Kidney (tissue), 14 donors: ENCODE results near the gene LSM12. TPM values are rescaled to one million over a fixed set of nuclear protein-coding genes. Genes with fewer than 3 reads are reported as not detected.
"Not testable (repeated sequence)": the region's sequence is repeated elsewhere in the genome, so short reads cannot be mapped to it uniquely, and the experiment has no call there.

ENCODE experiments used
- DNase-seq, 5 donors: peaks; one replicate each; pipeline ENCODE4 v3.0.0-alpha.2; 2013 to 2020
- FAIRE-seq: peaks from 2 replicates; lab custom pipeline; 2012; peaks lifted over from hg19 to GRCh38; lab: Jason Lieb, UNC
- H3K27ac ChIP-seq, 2 donors: one replicate each; pipeline ENCODE4 v1.7.0; 2013; ENCODE audit warnings: low read depth in 2 of 2, low read length in 2 of 2, inconsistent platforms in 1 of 2
- H3K27me3 ChIP-seq: one replicate; pipeline ENCODE4 v1.7.1; 2013; ENCODE audit warnings: low read length, inconsistent platforms; ENCODE audit not compliant: control insufficient read depth, insufficient read depth
- H3K36me3 ChIP-seq, 3 donors: one replicate each; pipeline versions ENCODE4 v1.7.0 to v1.7.1; 2013; ENCODE audit warnings: low read length in 3 of 3, control low read depth in 1 of 3, inconsistent platforms in 1 of 3; ENCODE audit not compliant: insufficient read depth in 3 of 3, control insufficient read depth in 2 of 3
- H3K4me1 ChIP-seq, 3 donors: one replicate each; pipeline versions ENCODE4 v1.7.0 to v1.7.1; 2013; ENCODE audit warnings: low read length in 3 of 3, inconsistent platforms in 1 of 3, low read depth in 1 of 3; ENCODE audit not compliant: control insufficient read depth in 2 of 3, insufficient read depth in 2 of 3
- H3K4me3 ChIP-seq, 3 donors: one replicate each; pipeline versions ENCODE4 v1.7.0 to v1.8.1; 2013; ENCODE audit warnings: low read length in 3 of 3, control low read depth in 1 of 3, inconsistent platforms in 1 of 3
- H3K9ac ChIP-seq, 3 donors: one replicate each; pipeline versions ENCODE4 v1.7.0 to v1.7.1; 2013; ENCODE audit warnings: low read length in 3 of 3, control low read depth in 1 of 3, inconsistent platforms in 1 of 3
- H3K9me3 ChIP-seq, 3 donors: one replicate each; pipeline versions ENCODE4 v1.7.0 to v1.7.1; 2013; ENCODE audit warnings: low read length in 3 of 3, control low read depth in 1 of 3, inconsistent platforms in 1 of 3; ENCODE audit not compliant: control insufficient read depth in 2 of 3, insufficient read depth in 1 of 3
- CTCF ChIP-seq: IDR thresholded peaks from 3 replicates; pipeline ENCODE4 v1.5.1; 2012; ENCODE audit warnings: mild to moderate bottlenecking, moderate library complexity, borderline replicate concordance; ENCODE audit not compliant: insufficient read depth; ENCODE audit errors: extremely low read depth
- intact Hi-C: fragments of 100-400 bp; cut with DNase I; formaldehyde crosslinking; loops from one replicate; pipeline ENCODE4 v1.11.1; 2022
- polyA plus RNA-seq: library from polyadenylated mRNA; stranded (reverse); fragments of 350-450 nt; fragmentation: Illumina TruSeq; extraction: RNeasy Lipid Tissue Mini Kit (QIAGEN cat#74804); gene quantifications from one replicate; pipeline ENCODE4 v1.2.3, GENCODE V29; 2014; ENCODE audit warnings: low read depth, low replicate concordance; ENCODE audit not compliant: insufficient read depth
- total RNA-seq: library from RNA; stranded (reverse); fragmentation: NEBNext Ultra II Directional; extraction: Animal tissue kit (Norgen Biotek cat#: 25700); gene quantifications from one replicate; pipeline ENCODE4 v1.2.1, GENCODE V29; 2021
- donor health status: control.
- donor health status: control.
- donor health status: control.
- donor health status: control.
- donor health status: control.
- donor health status: DM: yes; HTN: yes; CAD: no.
- donor health status: Normal renal cell carcinoma (clear cell type).

Gene LSM12
- total and polyA plus RNA-seq, 2 donors from 2014 or later = 29.0 to 47.6 TPM

GRCh38 chr17:44023545-44024270 lies 42.8 kb downstream of the LSM12 start:
- intact Hi-C loops = no loop called here
- no peak for FAIRE-seq
- Histone ChIP-seq H3K36me3 (peaks cover 0 to 5% (median 0%) of the 10 kb centered on the region in 3 donors), H3K27ac (peak overlapping the region; percentile 79 to 87), H3K9ac (peak overlapping the region in 1 of 3 donors; percentile 38), H3K4me3 (peak overlapping the region in 1 of 3 donors; percentile 42), H3K9me3 (no peaks in the 10 kb centered on the region), H3K4me1 (peaks cover 2 to 26% (median 25%) of the 10 kb centered on the region in 3 donors), H3K27me3 (no peaks in the 10 kb centered on the region)
- no peak for DNase-seq
- no peak for TF ChIP-seq CTCF

GRCh38 chr17:44022246-44022645 lies 44.2 kb downstream of the LSM12 start:
- H3K36me3 ChIP-seq = peaks cover 0 to 5% (median 0%) of the 10 kb centered on the region in 3 donors
- H3K4me3 ChIP-seq = peak overlapping the region in 2 of 3 donors; percentile 42 to 67
- peaks cover 2 to 26% (median 25%) of the 10 kb centered on the region in 3 donors for H3K4me1 ChIP-seq
- intact Hi-C loops = no loop called here
- FAIRE-seq = no peak
- peak overlapping the region; percentile 28 to 77 for H3K27ac ChIP-seq
- no peak for TF ChIP-seq CTCF
- no peak for DNase-seq
- H3K9ac ChIP-seq = peak overlapping the region in 2 of 3 donors; percentile 38 to 48
- H3K9me3 ChIP-seq = no peaks in the 10 kb centered on the region
- no peaks in the 10 kb centered on the region for H3K27me3 ChIP-seq

- DNase-seq, H3K9me3 ChIP-seq, H3K9ac ChIP-seq, H3K36me3 ChIP-seq, FAIRE-seq, H3K27ac ChIP-seq, intact Hi-C loops, H3K27me3 ChIP-seq: not testable (repeated sequence)
- Histone ChIP-seq H3K4me3 (peak overlapping the region in 2 of 3 donors; percentile 42 to 67), H3K4me1 (peaks cover 2 to 26% (median 25%) of the 10 kb centered on the region in 3 donors)
These were observed 45.2 kb downstream of the LSM12 start for GRCh38 chr17:44021227-44021626.

GRCh38 chr17:44014437-44015172 lies 51.9 kb downstream of the LSM12 start, which contains the start of gene TMEM101:
TMEM101 (minus strand) TSS chr17:44014963; CDS start chr17:44014952, 11 bp downstream.
- Histone ChIP-seq H3K27ac (peak within 1 kb of the TSS in 1 of 2 donors; percentile 69), H3K36me3 (peaks cover 0 to 3% (median 0%) of the 10 kb centered on the region in 3 donors), H3K9ac (peak within 1 kb of the TSS; percentile 73 to 88 (median 86)), H3K27me3 (no peaks in the 10 kb centered on the region), H3K4me3 (peak within 1 kb of the TSS; percentile 81 to 97 (median 94)), H3K4me1 (peaks cover 0 to 12% (median 0%) of the 10 kb centered on the region in 3 donors), H3K9me3 (no peaks in the 10 kb centered on the region)
- intact Hi-C loops = no loop called here
- FAIRE-seq (no peak), DNase-seq (peak; percentile 91 to 97 (median 95))
- TF ChIP-seq CTCF = peak; percentile 15
